Subcutaneous adipose tissue (tissue), 4 donors: ENCODE measurements around the gene BCAT1. TPM values are rescaled to one million over a fixed set of nuclear protein-coding genes. Genes with fewer than 3 reads are reported as not detected.

Experiments
- CTCF ChIP-seq: fragments of 450-650 bp; IDR thresholded peaks from one replicate; pipeline ENCODE4 v1.5.1; 2016; ENCODE audit warnings: low read depth, mild to moderate bottlenecking, control low read depth, antibody characterized with exemption, moderate library complexity
- total RNA-seq, 4 donors: library from RNA; depleted of rRNA; stranded (reverse); fragments of >200 nt; gene quantifications; one replicate each; pipeline ENCODE4 v1.1.0, GENCODE V29; 2016

Gene BCAT1
- total RNA-seq, 4 donors from 2014 or later: 13.8 to 127 (median 37.3) TPM

GRCh38 chr12:24933694-24934407 is 15.1 kb downstream of the BCAT1 start:
- TF ChIP-seq CTCF: no peak

- TF ChIP-seq CTCF: no peak
These were observed 17.1 kb downstream of the BCAT1 start for GRCh38 chr12:24931666-24932405.

GRCh38 chr12:24929953-24930352 is 18.9 kb downstream of the BCAT1 start:
- TF ChIP-seq CTCF: no peak

GRCh38 chr12:24928131-24928530 is 20.8 kb downstream of the BCAT1 start:
- TF ChIP-seq CTCF: no peak

GRCh38 chr12:24922090-24922489 is 26.8 kb downstream of the BCAT1 start:
- no peak for TF ChIP-seq CTCF

GRCh38 chr12:24921251-24922038 is 27.5 kb downstream of the BCAT1 start:
- no peak for TF ChIP-seq CTCF

GRCh38 chr12:24920141-24920540 is 28.8 kb downstream of the BCAT1 start:
- no peak for TF ChIP-seq CTCF
